DND-41 (cell line): Measurements from ENCODE around the gene SCLT1.

Experiments used
- ATAC-seq: fragments of 200-7000 bp; cut with Tn5 transposase; 3 replicates; pipeline ENCODE4 v1.9.1; 2021; ENCODE audit warnings: low read depth; ENCODE audit not compliant: insufficient read depth
- DNase-seq: peaks from one replicate; pipeline ENCODE4 v3.0.0-alpha.2; 2020
- H2AFZ ChIP-seq: 2 replicates; pipeline ENCODE4 v1.6.0; 2012; ENCODE audit warnings: low read depth, low read length
- H3K27ac ChIP-seq: 2 replicates; pipeline ENCODE4 v1.5.1; 2012; ENCODE audit warnings: low read length, inconsistent platforms
- H3K27me3 ChIP-seq: fragments of 200-600 bp; sonication (generic); 2 replicates; pipeline ENCODE4 v1.6.0; 2012; ENCODE audit warnings: low read length, mild to moderate bottlenecking, inconsistent platforms; ENCODE audit not compliant: insufficient read depth, poor library complexity
- H3K36me3 ChIP-seq: 2 replicates; pipeline ENCODE4 v1.5.1; 2012; ENCODE audit warnings: low read length, inconsistent platforms; ENCODE audit not compliant: insufficient read depth
- H3K4me1 ChIP-seq: 2 replicates; pipeline ENCODE4 v1.5.1; 2012; ENCODE audit warnings: mild to moderate bottlenecking, low read length; ENCODE audit not compliant: insufficient read depth
- H3K4me2 ChIP-seq: 2 replicates; pipeline ENCODE4 v1.6.0; 2012; ENCODE audit warnings: mild to moderate bottlenecking, moderate library complexity, low read length, inconsistent platforms; ENCODE audit not compliant: insufficient read depth
- H3K4me3 ChIP-seq, 2 experiments: fragments of 200-600 bp in 1 of 2; shearing (Covaris generic) in 1 of 2; 2 replicates each; pipeline ENCODE4 v1.5.1; 2012 to 2016; ENCODE audit warnings: inconsistent platforms in 2 of 2, low read length in 2 of 2, mild to moderate bottlenecking in 2 of 2, low read depth in 1 of 2, moderate library complexity in 1 of 2
- H3K79me2 ChIP-seq: 2 replicates; pipeline ENCODE4 v1.6.0; 2012; ENCODE audit warnings: low read length, inconsistent platforms; ENCODE audit not compliant: insufficient read depth
- H3K9ac ChIP-seq: 2 replicates; pipeline ENCODE4 v1.6.0; 2012; ENCODE audit warnings: low read depth, mild to moderate bottlenecking, inconsistent platforms, low read length, moderate library complexity
- H3K9me3 ChIP-seq: 2 replicates; pipeline ENCODE4 v1.5.1; 2012; ENCODE audit warnings: low read length, moderate library complexity, mild to moderate bottlenecking, inconsistent platforms; ENCODE audit not compliant: insufficient read depth, severe bottlenecking
- H4K20me1 ChIP-seq: 2 replicates; pipeline ENCODE4 v1.6.0; 2012; ENCODE audit warnings: low read length; ENCODE audit not compliant: insufficient read depth
- EZH2 ChIP-seq: IDR thresholded peaks from 3 replicates; pipeline ENCODE4 v1.6.1; 2012; ENCODE audit warnings: borderline replicate concordance, low read depth, mild to moderate bottlenecking, moderate library complexity, low read length, inconsistent platforms; ENCODE audit not compliant: severe bottlenecking
- TF ChIP-seq, protein P1 (sequence below): IDR thresholded peaks from 2 replicates; pipeline ENCODE4 v1.5.1; 2012; ENCODE audit warnings: borderline replicate concordance, low read length, moderate library complexity, mild to moderate bottlenecking; ENCODE audit not compliant: poor library complexity, severe bottlenecking; ENCODE audit errors: extremely low read depth

The SCLT1 gene

DNA sequence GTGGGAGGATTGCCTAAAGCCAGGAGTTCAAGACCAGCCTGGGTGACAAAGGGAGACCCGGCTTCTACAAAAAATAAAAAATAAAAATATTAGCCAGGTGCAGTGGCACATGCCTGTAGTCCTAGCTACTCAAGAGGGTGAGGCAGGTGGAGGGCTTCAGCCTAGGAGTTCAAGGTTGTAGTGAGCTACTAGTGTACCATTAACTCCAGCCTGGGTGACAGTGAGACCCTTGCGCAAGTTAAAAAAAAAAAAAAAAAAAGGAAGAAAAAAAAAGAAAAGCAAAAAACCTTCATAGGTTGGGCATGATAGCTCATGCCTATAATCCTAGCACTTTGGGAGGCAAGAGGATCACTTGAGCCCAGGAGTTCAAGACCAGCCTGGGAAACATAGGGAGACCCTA, 5.8 kb downstream of the SCLT1 start:
- Histone ChIP-seq H4K20me1 (peaks cover 8% of the 10 kb centered on the region; the same call in 1 of the 2 replicates), H2AFZ (no peak overlapping the region), H3K79me2 (peaks cover 99% of the 10 kb centered on the region), H3K27ac (no peak overlapping the region), H3K4me3 (no peak overlapping the region), H3K36me3 (peaks cover 10% of the 10 kb centered on the region; the same call in 1 of the 2 replicates), H3K27me3 (no peaks in the 10 kb centered on the region), H3K4me1 (peaks cover 37% of the 10 kb centered on the region), H3K9me3 (peaks cover 5% of the 10 kb centered on the region), H3K4me2 (no peak overlapping the region), H3K9ac (no peak overlapping the region)
- no peak for TF ChIP-seq EZH2
- TF ChIP-seq, protein P1, sequence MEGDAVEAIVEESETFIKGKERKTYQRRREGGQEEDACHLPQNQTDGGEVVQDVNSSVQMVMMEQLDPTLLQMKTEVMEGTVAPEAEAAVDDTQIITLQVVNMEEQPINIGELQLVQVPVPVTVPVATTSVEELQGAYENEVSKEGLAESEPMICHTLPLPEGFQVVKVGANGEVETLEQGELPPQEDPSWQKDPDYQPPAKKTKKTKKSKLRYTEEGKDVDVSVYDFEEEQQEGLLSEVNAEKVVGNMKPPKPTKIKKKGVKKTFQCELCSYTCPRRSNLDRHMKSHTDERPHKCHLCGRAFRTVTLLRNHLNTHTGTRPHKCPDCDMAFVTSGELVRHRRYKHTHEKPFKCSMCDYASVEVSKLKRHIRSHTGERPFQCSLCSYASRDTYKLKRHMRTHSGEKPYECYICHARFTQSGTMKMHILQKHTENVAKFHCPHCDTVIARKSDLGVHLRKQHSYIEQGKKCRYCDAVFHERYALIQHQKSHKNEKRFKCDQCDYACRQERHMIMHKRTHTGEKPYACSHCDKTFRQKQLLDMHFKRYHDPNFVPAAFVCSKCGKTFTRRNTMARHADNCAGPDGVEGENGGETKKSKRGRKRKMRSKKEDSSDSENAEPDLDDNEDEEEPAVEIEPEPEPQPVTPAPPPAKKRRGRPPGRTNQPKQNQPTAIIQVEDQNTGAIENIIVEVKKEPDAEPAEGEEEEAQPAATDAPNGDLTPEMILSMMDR = no peak
- DNase-seq (no peak), ATAC-seq (no peak)

DNA sequence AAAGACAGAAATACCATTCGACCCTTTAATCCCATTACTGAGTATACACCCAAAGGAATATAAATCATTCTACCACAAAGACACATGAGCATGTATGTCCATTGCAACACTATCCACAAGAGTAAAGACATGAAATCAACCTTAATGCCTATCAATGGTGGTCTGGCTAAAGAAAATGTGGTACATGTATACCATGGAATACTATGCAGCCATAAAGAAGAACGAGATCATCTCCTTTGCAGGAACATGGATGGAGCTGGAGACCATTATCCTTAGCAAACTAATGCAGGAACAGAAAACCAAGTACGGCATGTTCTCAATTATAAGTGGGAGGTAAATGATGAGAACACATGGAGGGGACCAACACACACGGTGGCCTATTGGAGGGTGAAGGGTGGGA, 7.9 kb downstream of the SCLT1 start:
- H3K27ac ChIP-seq = no peak overlapping the region
- no peak overlapping the region for H3K9ac ChIP-seq
- H3K27me3 ChIP-seq = no peaks in the 10 kb centered on the region
- no peak overlapping the region for H3K4me2 ChIP-seq
- peaks cover 29% of the 10 kb centered on the region for H3K36me3 ChIP-seq
- peaks cover 11% of the 10 kb centered on the region for H3K9me3 ChIP-seq
- H3K4me1 ChIP-seq = peaks cover 17% of the 10 kb centered on the region
- H3K79me2 ChIP-seq = peaks cover 86% of the 10 kb centered on the region
- DNase-seq (no peak), ATAC-seq (no peak)
- TF ChIP-seq EZH2 = no peak
- TF ChIP-seq, protein P1 = no peak
- no peak overlapping the region for H2AFZ ChIP-seq
- H4K20me1 ChIP-seq = no peaks in the 10 kb centered on the region
- no peak overlapping the region for H3K4me3 ChIP-seq

DNA sequence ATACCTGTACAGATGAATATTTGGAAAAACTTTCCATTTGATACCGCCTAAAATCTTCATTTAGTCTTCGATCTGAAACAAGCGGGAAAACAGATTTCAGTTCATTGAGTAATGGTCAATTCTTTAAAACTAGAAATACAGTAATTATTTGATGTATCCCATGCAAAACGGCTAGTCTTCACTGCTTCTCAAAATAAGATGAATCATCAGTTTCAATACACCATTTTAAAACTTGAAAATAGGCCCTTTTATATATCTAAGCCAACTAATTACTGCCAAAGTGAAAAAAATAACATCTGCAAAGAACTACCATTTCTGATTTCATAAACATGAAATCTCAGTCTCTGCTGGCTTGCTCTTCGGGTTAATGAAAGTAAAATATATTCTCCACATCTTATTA, 11.0 kb downstream of the SCLT1 start:
- no peak overlapping the region for H3K4me2 ChIP-seq
- DNase-seq = no peak
- H3K4me3 ChIP-seq = no peak overlapping the region
- H3K4me1 ChIP-seq = no peaks in the 10 kb centered on the region
- H3K79me2 ChIP-seq = peaks cover 71% of the 10 kb centered on the region
- H3K9me3 ChIP-seq = peaks cover 24% of the 10 kb centered on the region
- H4K20me1 ChIP-seq = no peaks in the 10 kb centered on the region
- TF ChIP-seq, protein P1 = no peak
- TF ChIP-seq EZH2 = no peak
- no peak overlapping the region for H3K27ac ChIP-seq
- ATAC-seq = no peak
- H2AFZ ChIP-seq = no peak overlapping the region
- no peak overlapping the region for H3K9ac ChIP-seq
- H3K36me3 ChIP-seq = peaks cover 58% of the 10 kb centered on the region
- no peaks in the 10 kb centered on the region for H3K27me3 ChIP-seq

DNA sequence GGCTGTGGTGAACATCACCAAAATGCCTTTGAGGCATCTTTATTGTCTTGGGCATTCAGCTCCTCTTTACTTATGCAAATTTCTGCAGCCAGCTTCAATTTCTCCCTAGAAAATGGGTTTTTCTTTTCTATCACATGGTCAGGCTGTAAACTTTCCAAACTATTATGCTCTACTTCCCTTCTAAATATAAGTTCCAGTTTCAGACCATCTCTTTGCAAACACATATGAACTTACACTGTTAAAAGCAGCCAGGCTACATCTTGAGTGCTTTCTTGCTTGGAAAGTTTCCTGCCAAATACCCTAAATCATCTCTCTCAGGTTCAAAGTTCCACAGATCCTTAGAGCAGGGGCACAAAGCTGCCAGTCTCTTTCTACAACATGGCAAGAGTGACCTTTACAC, 13.2 kb downstream of the SCLT1 start:
- no peaks in the 10 kb centered on the region for H3K27me3 ChIP-seq
- H3K27ac ChIP-seq = no peak overlapping the region
- TF ChIP-seq, protein P1 = no peak
- TF ChIP-seq EZH2 = no peak
- no peaks in the 10 kb centered on the region for H3K4me1 ChIP-seq
- DNase-seq (no peak), ATAC-seq (no peak)
- peaks cover 19% of the 10 kb centered on the region for H3K9me3 ChIP-seq
- no peak overlapping the region for H2AFZ ChIP-seq
- H3K9ac ChIP-seq = no peak overlapping the region
- H4K20me1 ChIP-seq = no peaks in the 10 kb centered on the region
- peaks cover 50% of the 10 kb centered on the region for H3K79me2 ChIP-seq
- H3K36me3 ChIP-seq = peaks cover 70% of the 10 kb centered on the region
- no peak overlapping the region for H3K4me2 ChIP-seq
- H3K4me3 ChIP-seq = no peak overlapping the region
